K562 (cell line): ENCODE results near the gene TPRG1L. TPM values are rescaled to one million over a fixed set of nuclear protein-coding genes. Genes with fewer than 3 reads are reported as not detected.

Experiments
- ATAC-seq: fragments of 200-7000 bp; cut with Tn5 transposase; 3 replicates; pipeline ENCODE4 v1.9.1; 2020; ENCODE audit warnings: moderate library complexity
- BruUV-seq: library from RNA; stranded (reverse); fragments of 400-500 nt; replicated peaks from 2 replicates; lab custom pipeline; 2021; lab: Mats Ljungman, UMichigan
- CTCF ChIA-PET: fragments of 300-600 bp; formaldehyde crosslinking; extraction: SDS; loops from one replicate; lab custom pipeline; 2021; ENCODE audit warnings: low intra/inter-chr PET ratio; lab: Yijun Ruan, JAX
- POLR2A ChIA-PET: fragments of 300-600, 350-650 bp; sonication (Branson Sonifier 250); formaldehyde crosslinking; extraction: SDS; loops from one replicate; lab custom pipeline; 2021; ENCODE audit warnings: antibody characterized with exemption, inconsistent platforms; lab: Yijun Ruan, JAX
- DNase-seq, 4 experiments: peaks; one replicate each; pipeline versions ENCODE4 v3.0.0 to v3.0.0-alpha.2; 2011 to 2018; ENCODE audit warnings: low spot score in 3 of 4, mixed read lengths in 3 of 4; ENCODE audit errors: extremely low read depth in 1 of 4
- FAIRE-seq: peaks from 2 replicates; lab custom pipeline; 2011; peaks lifted over from hg19 to GRCh38; lab: Jason Lieb, UNC
- H2AFZ ChIP-seq: 2 replicates; pipeline ENCODE4 v1.6.0; 2011; ENCODE audit warnings: low read depth, low read length, control low read depth, inconsistent platforms
- H3K27ac ChIP-seq: fragments of 200-600 bp; 3 replicates; pipeline ENCODE4 v1.8.0; 2011; ENCODE audit warnings: low read depth, mild to moderate bottlenecking, control low read depth, inconsistent platforms, low read length, moderate library complexity, mixed read lengths; ENCODE audit errors: extremely low read depth
- H3K27me3 ChIP-seq, 2 experiments: fragments of 300-600 bp in 1 of 2; 2 replicates in 1 of 2; 3 replicates in 1 of 2; pipeline versions ENCODE4 v1.6.0 to v1.8.0; 2011; ENCODE audit warnings: inconsistent platforms in 2 of 2, low read length in 2 of 2, mild to moderate bottlenecking in 1 of 2, mixed read lengths in 1 of 2, moderate library complexity in 1 of 2; ENCODE audit not compliant: control insufficient read depth in 2 of 2, insufficient read depth in 2 of 2
- H3K36me3 ChIP-seq: fragments of 300-600 bp; 3 replicates; pipeline ENCODE4 v1.8.0; 2011; ENCODE audit warnings: mild to moderate bottlenecking, low read length, inconsistent platforms; ENCODE audit not compliant: control insufficient read depth, insufficient read depth
- H3K4me1 ChIP-seq, 2 experiments: fragments of 200-600 bp in 1 of 2; replicated peaks in 1 of 2; 2 replicates in 1 of 2; 3 replicates in 1 of 2; pipeline versions ENCODE4 v1.5.1 to v1.8.0; 2011; ENCODE audit warnings: inconsistent platforms in 2 of 2, low read length in 2 of 2, mild to moderate bottlenecking in 1 of 2, mixed read lengths in 1 of 2, moderate library complexity in 1 of 2; ENCODE audit not compliant: control insufficient read depth in 2 of 2, insufficient read depth in 2 of 2
- H3K4me2 ChIP-seq: 2 replicates; pipeline ENCODE4 v1.6.1; 2011; ENCODE audit warnings: low read length, control low read depth, inconsistent platforms, mixed read lengths; ENCODE audit not compliant: insufficient read depth
- H3K4me3 ChIP-seq: fragments of 200-600 bp; sonication (generic), shearing (Covaris generic); 2 replicates; pipeline ENCODE4 v1.5.1; 2016; ENCODE audit warnings: control low read depth, inconsistent platforms
- H3K79me2 ChIP-seq: fragments of 200-600 bp; 3 replicates; pipeline ENCODE4 v1.8.0; 2011; ENCODE audit warnings: low read length, inconsistent platforms; ENCODE audit not compliant: control insufficient read depth, insufficient read depth
- H3K9ac ChIP-seq, 2 experiments: 2 replicates each; pipeline versions ENCODE4 v1.6.0 to v1.6.1; 2011; ENCODE audit warnings: low read depth in 2 of 2, low read length in 2 of 2, control low read depth in 1 of 2, inconsistent platforms in 1 of 2, mild to moderate bottlenecking in 1 of 2, mixed read lengths in 1 of 2; ENCODE audit not compliant: insufficient read depth in 1 of 2
- H3K9me1 ChIP-seq: one replicate; pipeline ENCODE4 v1.6.0; 2011; ENCODE audit warnings: inconsistent platforms, mild to moderate bottlenecking, low read length, moderate library complexity; ENCODE audit not compliant: control insufficient read depth, insufficient read depth
- H3K9me3 ChIP-seq: replicated peaks from 2 replicates; pipeline ENCODE4 v1.5.1; 2011; ENCODE audit warnings: low read depth, low read length, inconsistent platforms; ENCODE audit not compliant: control insufficient read depth, insufficient read depth
- H4K20me1 ChIP-seq: replicated peaks from 2 replicates; pipeline ENCODE4 v1.6.1; 2011; ENCODE audit warnings: low read length, inconsistent platforms, mixed read lengths; ENCODE audit not compliant: control insufficient read depth, insufficient read depth
- CHCHD3 ChIP-seq: fragments of 250-450 bp; sonication (Bioruptor Pico); IDR thresholded peaks from 2 replicates; pipeline ENCODE4 v2.1.2; 2022; ENCODE audit warnings: mild to moderate bottlenecking
- GTF2E2 ChIP-seq: fragments of 200-800 bp; sonication (Bioruptor generic); IDR thresholded peaks from 2 replicates; pipeline ENCODE4 v1.6.1; 2016; ENCODE audit warnings: missing genetic modification characterization, missing compliant biosample characterization
- HINFP ChIP-seq: fragments of 450-650 bp; conservative IDR thresholded peaks from 2 replicates; pipeline ENCODE4 v1.6.1; 2016; ENCODE audit warnings: missing genetic modification characterization, low read depth, mild to moderate bottlenecking, control low read depth, missing compliant biosample characterization
- MAFF ChIP-seq: IDR thresholded peaks from 2 replicates; pipeline ENCODE4 v1.6.1; 2012; ENCODE audit warnings: low read length, improper control_type of control experiment
- MCM5 ChIP-seq: fragments of 450-650 bp; IDR thresholded peaks from 2 replicates; pipeline ENCODE4 v1.6.1; 2016; ENCODE audit warnings: low read depth
- NONO ChIP-seq, 2 experiments: fragments of 200-400 bp in 1 of 2; fragments of 450-650 bp in 1 of 2; formaldehyde crosslinking in 1 of 2; IDR thresholded peaks; 2 replicates each; pipeline ENCODE4 v1.6.1; 2017; ENCODE audit warnings: low read depth in 2 of 2, mild to moderate bottlenecking in 2 of 2, moderate library complexity in 2 of 2, low read length in 1 of 2
- SMARCB1 ChIP-seq: IDR thresholded peaks from 2 replicates; pipeline ENCODE4 v1.6.1; 2011; ENCODE audit warnings: improper control_type of control experiment, low read depth; ENCODE audit not compliant: insufficient read length
- SRSF3 ChIP-seq: fragments of 200-400 bp; formaldehyde crosslinking; IDR thresholded peaks from 2 replicates; pipeline ENCODE4 v1.6.1; 2016; ENCODE audit warnings: mild to moderate bottlenecking, low read length, moderate library complexity; ENCODE audit not compliant: insufficient read depth
- ZFP36 ChIP-seq: fragments of 150-350 bp; IDR thresholded peaks from 2 replicates; pipeline ENCODE4 v1.6.1; 2018; ENCODE audit warnings: low read length, low read depth; ENCODE audit not compliant: partially characterized antibody
- ZNF75A ChIP-seq: fragments of 450-650 bp; formaldehyde crosslinking; IDR thresholded peaks from 2 replicates; pipeline ENCODE4 v1.4.0; 2020; ENCODE audit warnings: mild to moderate bottlenecking
- ZNF764 ChIP-seq: fragments of 250-450 bp; sonication (Bioruptor Pico); IDR thresholded peaks from 2 replicates; pipeline ENCODE4 v1.4.0; 2020; ENCODE audit warnings: low read depth, mild to moderate bottlenecking, moderate library complexity
- WGBS: fragments of 100-300 bp; shearing (Covaris generic); methylation state at CpG from one replicate; pipeline ENCODE4 v1.1.6; 2016; ENCODE audit warnings: low coverage, mixed read lengths; ENCODE audit not compliant: insufficient coverage; ENCODE audit errors: missing lambda C conversion rate; 5-methylcytosine and 5-hydroxymethylcytosine counted together
- in situ Hi-C: fragments of 300-500 bp; cut with MboI; formaldehyde crosslinking; loops from 4 replicates; pipeline ENCODE4 v1.15.0; 2018; ENCODE audit warnings: inconsistent platforms, mixed read lengths
- intact Hi-C: fragments of 100-400 bp; cut with micrococcal nuclease; formaldehyde crosslinking; loops from 2 replicates; pipeline ENCODE4 v1.14.2; 2022
- polyA plus RNA-seq, 8 experiments: library from polyadenylated mRNA; depleted of rRNA in 4 of 8; stranded (reverse) in 5 of 8; unstranded in 3 of 8; fragments of >200 nt; fragmentation: Nextera tagmentation in 2 of 8; fragmentation: Illumina TruSeq in 1 of 8; extraction: Ambion mirVana in 2 of 8; extraction: Trizol in 1 of 8; gene quantifications; 2 replicates each; pipeline versions ENCODE4 v1.2.1 to v1.2.3, GENCODE V29; 2011 to 2014; ENCODE audit warnings: inconsistent platforms in 1 of 8, missing spikeins in 1 of 8
- total RNA-seq, 7 experiments: library from RNA; depleted of rRNA in 6 of 7; stranded (reverse); fragments of >200 nt in 6 of 7; fragmentation: Illumina TruSeq in 2 of 7; extraction: Trizol in 2 of 7; gene quantifications; 2 replicates each; pipeline versions ENCODE4 v1.2.1 to v1.2.3, GENCODE V29; 2011 to 2021; ENCODE audit warnings: low replicate concordance in 1 of 7
- TF ChIP-seq, protein P1 (sequence below): fragments of 250-450 bp; sonication (Bioruptor Pico); IDR thresholded peaks from 2 replicates; pipeline ENCODE4 v1.5.1; 2021; ENCODE audit warnings: mild to moderate bottlenecking

The TPRG1L gene
- total and polyA plus RNA-seq, 9 of the 15 experiments (the other 6 are each of a cell fraction or from before 2014, with no cell fraction given) = 1.6 to 11.0 (median 6.2) TPM

- H3K4me3 ChIP-seq = no peak overlapping the region
- in situ Hi-C loops (no loop called here), intact Hi-C loops (no loop called here)
- H3K4me1 ChIP-seq = peaks cover 5 to 17% of the 10 kb centered on the region in 2 experiments
- no peaks in the 10 kb centered on the region for H3K36me3 ChIP-seq
- no peak for ATAC-seq
- no peak overlapping the region for H3K9ac ChIP-seq
- no peaks in the 10 kb centered on the region for H3K9me3 ChIP-seq
- no peaks in the 10 kb centered on the region for H3K9me1 ChIP-seq
- H2AFZ ChIP-seq = no peak overlapping the region
- no TSS peak for BruUV-seq
- H4K20me1 ChIP-seq = peaks cover 3% of the 10 kb centered on the region
- peaks cover 57 to 64% of the 10 kb centered on the region in 2 experiments for H3K27me3 ChIP-seq
- ChIA-PET CTCF (no interaction called here), POLR2A (no interaction called here)
- H3K27ac ChIP-seq = no peak overlapping the region
- no peak for TF ChIP-seq SMARCB1
- no peak for TF ChIP-seq GTF2E2 (tag)
- TF ChIP-seq ZFP36 = no peak
- TF ChIP-seq CHCHD3 (CRISPR knock-in tag) = no peak
- TF ChIP-seq MAFF = no peak
- no peak for TF ChIP-seq HINFP (tag)
- no peak for TF ChIP-seq NONO (IDR thresholded peaks at IDR 0.05; ENCODE audit: low read depth in 2 of 2, low read length in 1 of 2)
- no peak for TF ChIP-seq SRSF3
- no peak for TF ChIP-seq MCM5
- TF ChIP-seq ZNF75A (CRISPR knock-in tag) = no peak
- TF ChIP-seq, protein P1, sequence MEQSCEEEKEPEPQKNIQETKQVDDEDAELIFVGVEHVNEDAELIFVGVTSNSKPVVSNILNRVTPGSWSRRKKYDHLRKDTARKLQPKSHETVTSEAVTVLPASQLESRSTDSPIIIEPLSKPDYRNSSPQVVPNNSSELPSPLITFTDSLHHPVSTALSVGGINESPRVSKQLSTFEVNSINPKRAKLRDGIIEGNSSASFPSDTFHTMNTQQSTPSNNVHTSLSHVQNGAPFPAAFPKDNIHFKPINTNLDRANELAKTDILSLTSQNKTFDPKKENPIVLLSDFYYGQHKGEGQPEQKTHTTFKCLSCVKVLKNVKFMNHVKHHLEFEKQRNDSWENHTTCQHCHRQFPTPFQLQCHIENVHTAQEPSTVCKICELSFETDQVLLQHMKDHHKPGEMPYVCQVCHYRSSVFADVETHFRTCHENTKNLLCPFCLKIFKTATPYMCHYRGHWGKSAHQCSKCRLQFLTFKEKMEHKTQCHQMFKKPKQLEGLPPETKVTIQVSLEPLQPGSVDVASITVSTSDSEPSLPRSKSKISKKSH (CRISPR knock-in tag) = no peak
- TF ChIP-seq ZNF764 = no peak
- 3% methylated on average over 6 of the region's 6 CpGs for WGBS
- no peak for FAIRE-seq
- H3K4me2 ChIP-seq = no peak overlapping the region
- no peak for DNase-seq
- no peaks in the 10 kb centered on the region for H3K79me2 ChIP-seq
These were observed 32.3 kb downstream of the TPRG1L start for GRCh38 chr1:3657096-3657475.
